Urinary bladder (tissue), 4 donors: ENCODE results near the gene STX1A. TPM values are rescaled to one million over a fixed set of nuclear protein-coding genes. Genes with fewer than 3 reads are reported as not detected.

Experiments used
- DNase-seq: peaks from one replicate; pipeline ENCODE4 v3.0.0-alpha.2; 2015; ENCODE audit errors: extremely low spot score
- H3K27ac ChIP-seq: one replicate; pipeline ENCODE4 v1.5.1; 2013; ENCODE audit warnings: low read depth, mild to moderate bottlenecking, moderate library complexity
- H3K36me3 ChIP-seq: one replicate; pipeline ENCODE4 v1.6.1; 2013; ENCODE audit warnings: mild to moderate bottlenecking, moderate library complexity; ENCODE audit not compliant: insufficient read depth
- H3K4me1 ChIP-seq: one replicate; pipeline ENCODE4 v1.6.1; 2013; ENCODE audit warnings: mild to moderate bottlenecking, moderate library complexity; ENCODE audit not compliant: insufficient read depth
- H3K4me3 ChIP-seq: one replicate; pipeline ENCODE4 v1.5.1; 2013; ENCODE audit warnings: low read depth, low read length
- WGBS: extraction: QIAGEN DNeasy Blood & Tissue Kit; methylation state at CpG from one replicate; pipeline ENCODE4 v1.1.7; 2013; 5-methylcytosine and 5-hydroxymethylcytosine counted together
- polyA plus RNA-seq: library from polyadenylated mRNA; stranded (reverse); fragments of 200-250 nt; gene quantifications from one replicate; pipeline ENCODE4 v1.2.3, GENCODE V29; 2013
- small RNA-seq: library from RNA; depleted of rRNA; stranded (forward); fragments of <200 nt; gene quantifications from one replicate; pipeline ENCODE3, GENCODE V24; 2014
- total RNA-seq: library from RNA; depleted of rRNA; stranded (reverse); fragments of >200 nt; gene quantifications from one replicate; pipeline ENCODE4 v1.2.3, GENCODE V29; 2014
- donor health status: healthy with polysubstance abuse.
- donor health status: healthy.

The STX1A gene
- total and polyA plus RNA-seq, 2 donors = 9.0 to 9.8 TPM

DNA sequence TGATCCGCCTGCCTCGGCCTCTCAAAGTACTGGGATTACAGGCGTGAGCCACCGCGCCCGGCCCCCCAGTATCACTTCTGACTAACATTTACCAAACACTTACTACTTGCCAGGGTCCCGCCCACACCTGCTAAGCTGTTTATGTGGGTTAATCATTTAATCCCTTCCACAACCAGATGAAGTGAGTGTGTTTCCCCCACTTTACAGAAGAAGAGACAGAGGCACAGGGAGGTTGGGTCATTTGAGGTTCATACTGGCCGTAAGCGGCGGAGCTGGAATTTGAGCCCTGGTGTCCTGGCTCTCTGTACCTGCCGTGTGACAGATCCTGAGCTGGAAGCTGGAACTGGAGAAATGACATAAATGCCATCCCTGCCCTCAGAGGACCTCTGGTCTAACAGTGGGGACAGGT, 66.9 kb downstream of the STX1A start:
- Histone ChIP-seq H3K4me1 (no peaks in the 10 kb centered on the region), H3K36me3 (no peaks in the 10 kb centered on the region), H3K4me3 (no peak overlapping the region), H3K27ac (no peak overlapping the region)
- WGBS = 69% methylated on average over 11 of the region's 11 CpGs
- no peak for DNase-seq

DNA sequence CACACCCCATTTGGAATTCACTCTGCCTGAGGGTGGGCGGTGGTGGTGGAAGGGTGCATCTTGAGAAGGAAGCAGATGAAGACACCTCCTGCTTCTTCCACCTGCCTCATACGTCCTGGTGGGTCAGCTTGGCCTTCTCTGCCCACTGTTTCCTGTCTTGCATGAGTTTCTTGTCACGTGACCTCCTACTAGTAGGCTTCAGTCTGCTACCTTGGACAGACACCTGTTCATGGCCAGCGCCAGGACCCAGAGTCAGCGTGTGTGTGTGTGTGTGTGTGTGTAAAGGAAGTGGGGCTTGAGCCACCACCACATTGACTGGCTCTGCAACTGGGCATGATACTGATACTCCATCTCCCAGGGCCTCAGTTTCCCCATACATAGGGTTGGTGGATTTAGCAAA, 68.9 kb downstream of the STX1A start:
- WGBS = 64% methylated on average over 5 of the region's 5 CpGs
- no peaks in the 10 kb centered on the region for H3K4me1 ChIP-seq
- no peak overlapping the region for H3K4me3 ChIP-seq

DNA sequence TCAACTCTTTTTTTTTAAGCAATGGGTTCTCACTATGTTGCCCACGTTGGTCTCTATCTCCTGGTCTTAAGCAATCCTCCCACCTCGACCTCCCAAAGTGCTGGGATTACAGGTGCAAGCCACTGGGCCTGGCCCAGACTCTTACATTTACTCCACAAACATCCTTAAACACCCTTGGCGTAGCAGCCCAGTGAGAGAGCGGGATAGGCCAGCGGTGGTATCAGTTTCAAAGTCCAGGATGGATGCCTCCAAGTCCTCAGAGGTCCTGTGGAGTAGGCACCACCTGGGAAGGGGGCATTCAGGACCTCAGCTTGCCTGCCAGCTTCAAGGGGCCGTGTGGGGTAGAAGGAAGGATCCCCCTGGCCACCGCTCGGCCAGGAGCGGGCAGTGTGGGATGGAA, 69.9 kb downstream of the STX1A start:
- Histone ChIP-seq H3K27ac (no peak overlapping the region), H3K4me1 (no peaks in the 10 kb centered on the region), H3K36me3 (no peaks in the 10 kb centered on the region), H3K4me3 (no peak overlapping the region)
- DNase-seq = no peak
- 43% methylated on average over 9 of the region's 9 CpGs for WGBS

More for the DNA sequence above, 68.9 kb downstream of the STX1A start:
- Histone ChIP-seq H3K36me3 (no peaks in the 10 kb centered on the region), H3K27ac (no peak overlapping the region)
- no peak for DNase-seq

Small RNA genes within 50 kb of the gene (small RNA-seq; reads per million reads assigned to genes)
- gene MIR4284 (not detected), gene RN7SL265P (not detected)

Other genes starting within 250 kb of the STX1A start
- gene BAZ1B, start 197.4 kb downstream of the STX1A start, total RNA-seq = 60.0 TPM
- gene BAZ1B, start 197.4 kb downstream of the STX1A start, polyA plus RNA-seq = 37.1 TPM
- 6.9 TPM for gene BCL7B, start 162.0 kb downstream of the STX1A start, total RNA-seq
- 79.2 TPM for gene BCL7B, start 162.0 kb downstream of the STX1A start, polyA plus RNA-seq
- 57.1 TPM for gene TBL2, start 141.1 kb downstream of the STX1A start, total RNA-seq
- 26.4 TPM for gene TBL2, start 141.1 kb downstream of the STX1A start, polyA plus RNA-seq
- 0.37 TPM for gene MLXIPL, start 95.1 kb downstream of the STX1A start, total RNA-seq
- 4.1 TPM for gene MLXIPL, start 95.1 kb downstream of the STX1A start, polyA plus RNA-seq
- 3.2 TPM for gene VPS37D, start 51.8 kb downstream of the STX1A start, total RNA-seq
- gene VPS37D, start 51.8 kb downstream of the STX1A start, polyA plus RNA-seq = 4.7 TPM
- gene DNAJC30, start 36.2 kb downstream of the STX1A start, total RNA-seq = 2.6 TPM
- gene DNAJC30, start 36.2 kb downstream of the STX1A start, polyA plus RNA-seq = 11.4 TPM
- gene BUD23, start 36.1 kb downstream of the STX1A start, total RNA-seq = 22.9 TPM
- 69.4 TPM for gene BUD23, start 36.1 kb downstream of the STX1A start, polyA plus RNA-seq
- gene ABHD11, start 19.1 kb upstream of the STX1A start, total RNA-seq = 5.8 TPM
- gene ABHD11, start 19.1 kb upstream of the STX1A start, polyA plus RNA-seq = 22.6 TPM
- gene CLDN3, start 50.6 kb upstream of the STX1A start, total RNA-seq = 0.21 TPM
- 1.6 TPM for gene CLDN3, start 50.6 kb upstream of the STX1A start, polyA plus RNA-seq
- 51.4 TPM for gene CLDN4, start 111.3 kb upstream of the STX1A start, total RNA-seq
- 127 TPM for gene CLDN4, start 111.3 kb upstream of the STX1A start, polyA plus RNA-seq
- 2.9 TPM for gene METTL27, start 122.8 kb upstream of the STX1A start, total RNA-seq
- gene METTL27, start 122.8 kb upstream of the STX1A start, polyA plus RNA-seq = 1.0 TPM
- gene TMEM270, start 141.5 kb upstream of the STX1A start, total RNA-seq = not detected
- 0.09 TPM for gene TMEM270, start 141.5 kb upstream of the STX1A start, polyA plus RNA-seq